GM13977 (cell line): ENCODE measurements around the gene CBX2.
A peak's percentile ranks its signal among the peaks of the same experiment; 100 is the strongest.

Experiments used
- DNase-seq: peaks from one replicate; pipeline ENCODE4 v3.0.0; 2012; ENCODE audit warnings: low spot score
- CTCF ChIP-seq: IDR thresholded peaks from 2 replicates; pipeline ENCODE4 v1.5.1; 2012; ENCODE audit warnings: mild to moderate bottlenecking, control low read depth; ENCODE audit not compliant: insufficient read depth; ENCODE audit errors: extremely low read depth, missing control alignments
- in situ Hi-C: fragments of 300-500 bp; cut with MboI; formaldehyde crosslinking; loops from one replicate; pipeline ENCODE4 v1.12.0; 2022; ENCODE audit warnings: low sequenced_read_pairs, low pct_unique_long_range_greater_than_20kb, mixed read lengths, inconsistent platforms; ENCODE audit not compliant: unreplicated experiment

CBX2 gene

GRCh38 chr17:79785900-79786810, 8.2 kb downstream of the CBX2 start:
- TF ChIP-seq CTCF, result no peak
- in situ Hi-C loops, result loop anchor here (25.0 kb wide), 1 partner anchor 176 kb away; no protein-coding TSS in a partner anchor

GRCh38 chr17:79786930-79787643, 9.1 kb downstream of the CBX2 start:
- in situ Hi-C loops, result loop anchor here (25.0 kb wide), 1 partner anchor 175 kb away; no protein-coding TSS in a partner anchor
- DNase-seq, result no peak
- TF ChIP-seq CTCF, result no peak

More at GRCh38 chr17:79785900-79786810, 8.2 kb downstream of the CBX2 start:
- DNase-seq, result no peak

GRCh38 chr17:79788455-79788854, 10.5 kb downstream of the CBX2 start:
- TF ChIP-seq CTCF, result no peak
- in situ Hi-C loops, result loop anchor here (25.0 kb wide), 1 partner anchor 174 kb away; no protein-coding TSS in a partner anchor
- no peak for DNase-seq

GRCh38 chr17:79788989-79789942, 11.3 kb downstream of the CBX2 start:
- in situ Hi-C loops, result loop anchor here (25.0 kb wide), 1 partner anchor 173 kb away; no protein-coding TSS in a partner anchor
- TF ChIP-seq CTCF, result no peak
- DNase-seq, result no peak

GRCh38 chr17:79789943-79790804, 12.2 kb downstream of the CBX2 start:
- peak; percentile 89 for TF ChIP-seq CTCF
- in situ Hi-C loops, result loop anchor here (10.0 to 25.0 kb wide), 2 partner anchors 55 to 172 kb away; no protein-coding TSS in a partner anchor
- peak; percentile 94 for DNase-seq
